K562 (cell line): ENCODE measurements around the gene ANK3. TPM values are rescaled to one million over a fixed set of nuclear protein-coding genes. Genes with fewer than 3 reads are reported as not detected.

Source experiments
- DEAF1 ChIP-seq: fragments of 450-650 bp; formaldehyde crosslinking; IDR thresholded peaks from 2 replicates; pipeline ENCODE4 v1.4.0; 2020; ENCODE audit warnings: mild to moderate bottlenecking, moderate library complexity
- E2F4 ChIP-seq: sonication (generic); formaldehyde crosslinking; IDR thresholded peaks from 2 replicates; pipeline ENCODE4 v1.8.0; 2022; ENCODE audit warnings: mild to moderate bottlenecking, low read depth, missing genetic modification reagents
- E4F1 ChIP-seq: fragments of 250-450 bp; sonication (Bioruptor Pico); IDR thresholded peaks from 2 replicates; pipeline ENCODE4 v1.5.0; 2021; ENCODE audit warnings: mild to moderate bottlenecking, borderline replicate concordance
- ELK3 ChIP-seq: fragments of 450-650 bp; formaldehyde crosslinking; IDR thresholded peaks from 2 replicates; pipeline ENCODE4 v1.4.0; 2020; ENCODE audit warnings: mild to moderate bottlenecking
- FOS ChIP-seq: IDR thresholded peaks from 3 replicates; pipeline ENCODE4 v1.6.1; 2011; ENCODE audit not compliant: insufficient read length; ENCODE audit errors: extremely low read depth
- GATA2 ChIP-seq: sonication (generic); formaldehyde crosslinking; IDR thresholded peaks from 2 replicates; pipeline ENCODE4 v1.4.0; 2020; ENCODE audit warnings: mild to moderate bottlenecking, missing genetic modification reagents
- HINFP ChIP-seq: fragments of 450-650 bp; conservative IDR thresholded peaks from 2 replicates; pipeline ENCODE4 v1.6.1; 2016; ENCODE audit warnings: missing genetic modification characterization, low read depth, mild to moderate bottlenecking, control low read depth, missing compliant biosample characterization
- KDM2B ChIP-seq: fragments of 250-450 bp; sonication (Bioruptor Pico); IDR thresholded peaks from 2 replicates; pipeline ENCODE4 v1.8.0; 2021; ENCODE audit warnings: mild to moderate bottlenecking, moderate library complexity
- MIER1 ChIP-seq: fragments of 450-650 bp; IDR thresholded peaks from 2 replicates; pipeline ENCODE4 v1.6.1; 2016; ENCODE audit warnings: antibody characterized with exemption, mild to moderate bottlenecking, low read depth
- NBN ChIP-seq: fragments of 450-650 bp; IDR thresholded peaks from 2 replicates; pipeline ENCODE4 v1.6.1; 2016; ENCODE audit warnings: low read depth, mild to moderate bottlenecking
- NCOA6 ChIP-seq: fragments of 450-650 bp; IDR thresholded peaks from 2 replicates; pipeline ENCODE4 v1.6.1; 2017; ENCODE audit warnings: mild to moderate bottlenecking
- NKRF ChIP-seq: fragments of 450-650 bp; IDR thresholded peaks from 2 replicates; pipeline ENCODE4 v1.6.1; 2016; ENCODE audit warnings: borderline replicate concordance
- NR2F6 ChIP-seq: fragments of 450-650 bp; formaldehyde crosslinking; IDR thresholded peaks from 2 replicates; pipeline ENCODE4 v1.4.0; 2020; ENCODE audit warnings: mild to moderate bottlenecking
- PCBP1 ChIP-seq: fragments of 200-400 bp; formaldehyde crosslinking; IDR thresholded peaks from 2 replicates; pipeline ENCODE4 v1.6.1; 2018; ENCODE audit warnings: mild to moderate bottlenecking, low read depth, low read length; ENCODE audit not compliant: poor library complexity, severe bottlenecking
- SRSF7 ChIP-seq: fragments of 200-400 bp; formaldehyde crosslinking; optimal IDR thresholded peaks from 2 replicates; pipeline ENCODE3; 2017; ENCODE audit warnings: mild to moderate bottlenecking, low read depth, low read length
- ZNF224 ChIP-seq: sonication (generic); formaldehyde crosslinking; IDR thresholded peaks from 2 replicates; pipeline ENCODE4 v1.8.0; 2022; ENCODE audit warnings: mild to moderate bottlenecking, missing genetic modification reagents
- polyA plus RNA-seq, 8 experiments: library from polyadenylated mRNA; depleted of rRNA in 4 of 8; stranded (reverse) in 5 of 8; unstranded in 3 of 8; fragments of >200 nt; fragmentation: Nextera tagmentation in 2 of 8; fragmentation: Illumina TruSeq in 1 of 8; extraction: Ambion mirVana in 2 of 8; extraction: Trizol in 1 of 8; gene quantifications; 2 replicates each; pipeline versions ENCODE4 v1.2.1 to v1.2.3, GENCODE V29; 2011 to 2014; ENCODE audit warnings: inconsistent platforms in 1 of 8, missing spikeins in 1 of 8
- total RNA-seq, 7 experiments: library from RNA; depleted of rRNA in 6 of 7; stranded (reverse); fragments of >200 nt in 6 of 7; fragmentation: Illumina TruSeq in 2 of 7; extraction: Trizol in 2 of 7; gene quantifications; 2 replicates each; pipeline versions ENCODE4 v1.2.1 to v1.2.3, GENCODE V29; 2011 to 2021; ENCODE audit warnings: low replicate concordance in 1 of 7
- TF ChIP-seq, protein P1 (sequence below): fragments of 450-650 bp; conservative IDR thresholded peaks from 2 replicates; pipeline ENCODE4 v1.6.1; 2016; ENCODE audit warnings: missing genetic modification characterization, low read depth, mild to moderate bottlenecking, missing compliant biosample characterization, moderate library complexity

The ANK3 gene
- total and polyA plus RNA-seq, 9 of the 15 experiments (the other 6 are each of a cell fraction or from before 2014, with no cell fraction given), result 10.0 to 32.3 (median 17.9) TPM

GRCh38 chr10:60130130-60130579 lies 259.5 kb downstream of the ANK3 start (continued):
- TF ChIP-seq GATA2 (CRISPR knock-in tag) (no peak), DEAF1 (no peak), ZNF224 (CRISPR knock-in tag) (no peak), SRSF7 (no peak), E2F4 (CRISPR knock-in tag) (no peak), NCOA6 (peak; percentile 64; the same call in 1 of the 2 replicates), MIER1 (no peak), PCBP1 (no peak), ELK3 (no peak), FOS (no peak), HINFP (no peak), NKRF (0 out of 2 replicates have a peak, but pooled peaks have one; percentile 39), NR2F6 (CRISPR knock-in tag) (no peak), E4F1 (CRISPR knock-in tag) (no peak), NBN (no peak), KDM2B (no peak)
- TF ChIP-seq, protein P1, sequence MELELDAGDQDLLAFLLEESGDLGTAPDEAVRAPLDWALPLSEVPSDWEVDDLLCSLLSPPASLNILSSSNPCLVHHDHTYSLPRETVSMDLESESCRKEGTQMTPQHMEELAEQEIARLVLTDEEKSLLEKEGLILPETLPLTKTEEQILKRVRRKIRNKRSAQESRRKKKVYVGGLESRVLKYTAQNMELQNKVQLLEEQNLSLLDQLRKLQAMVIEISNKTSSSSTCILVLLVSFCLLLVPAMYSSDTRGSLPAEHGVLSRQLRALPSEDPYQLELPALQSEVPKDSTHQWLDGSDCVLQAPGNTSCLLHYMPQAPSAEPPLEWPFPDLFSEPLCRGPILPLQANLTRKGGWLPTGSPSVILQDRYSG (tag), result peak; percentile 88
